ENCODE results near the gene SAG.

The SAG gene

DNA sequence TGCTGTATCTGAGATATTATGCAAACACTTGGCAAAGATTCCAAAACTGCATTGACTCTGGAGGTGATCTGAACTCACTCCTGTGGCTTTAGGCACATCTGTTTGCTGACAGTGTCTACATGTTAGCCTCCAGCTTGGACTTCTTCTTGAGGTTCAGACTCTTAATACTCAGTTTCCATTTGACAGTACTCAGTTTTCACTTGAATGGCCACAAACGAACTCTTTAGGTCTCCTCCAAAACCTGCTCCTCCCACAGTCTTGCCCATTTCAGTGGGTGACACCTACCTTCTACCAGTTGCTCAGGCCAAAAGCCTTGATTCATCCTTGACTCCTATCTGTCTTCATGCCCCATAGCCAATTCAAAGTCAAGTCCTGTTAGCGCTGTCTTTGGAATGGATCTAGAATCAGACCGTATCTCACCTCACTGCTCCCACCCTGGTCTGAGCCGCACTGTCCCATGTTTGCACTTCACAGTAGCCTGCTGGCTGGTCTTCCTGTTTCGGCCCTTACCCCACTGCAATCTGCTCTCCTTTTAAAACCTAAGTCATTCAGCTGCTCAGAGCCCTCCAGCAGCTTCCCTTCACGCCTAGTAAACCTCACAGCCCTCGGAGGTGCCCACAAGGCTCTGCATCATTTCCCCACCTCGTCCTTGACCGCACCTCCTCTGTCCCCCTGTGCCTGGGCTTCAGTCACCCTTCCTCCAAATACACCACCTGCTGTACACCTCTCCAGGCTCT lies 45.6 kb upstream of the SAG start:
- Histone ChIP-seq H3K18ac (ENCODE audit: low read length) (no peak overlapping the region), H4K91ac (ENCODE audit: low read depth, low read length) (no peak overlapping the region), H3K27me3 (ENCODE audit: insufficient read depth, low read length) (no peaks in the 10 kb centered on the region), H2BK120ac (ENCODE audit: insufficient read depth, low read length, poor library complexity) (no peak overlapping the region), H3K9me3 (ENCODE audit: insufficient read depth, low read depth, low read length) (no peaks in the 10 kb centered on the region), H3K14ac (ENCODE audit: low read length) (no peak overlapping the region), H4K12ac (ENCODE audit: low read depth, low read length) (no peak overlapping the region), H2BK12ac (ENCODE audit: low read length) (no peak overlapping the region), H4K8ac (ENCODE audit: low read depth, low read length) (no peak overlapping the region), H3K4ac (ENCODE audit: low read depth, low read length) (no peak overlapping the region), H3K79me1 (ENCODE audit: low read length) (no peaks in the 10 kb centered on the region), H3K4me1 (ENCODE audit: control insufficient read depth in 1 of 2, insufficient read depth in 2 of 2, low read length in 2 of 2) (peaks cover 0 to 3% of the 10 kb centered on the region in 2 experiments), H3K4me3 (ENCODE audit: low read depth, low read length) (no peak overlapping the region), H3K27ac (ENCODE audit: low read depth, low read length) (no peak overlapping the region), H3K36me3 (ENCODE audit: control insufficient read depth in 1 of 2, insufficient read depth in 2 of 2, low read length in 2 of 2) (peaks cover 35 to 60% of the 10 kb centered on the region in 2 experiments), H3K9ac (ENCODE audit: low read length) (no peak overlapping the region), H3K79me2 (ENCODE audit: control insufficient read depth, insufficient read depth, low read length, poor library complexity) (no peaks in the 10 kb centered on the region), H2AFZ (ENCODE audit: insufficient read depth, low read length, poor library complexity) (no peak overlapping the region), H3K4me2 (ENCODE audit: low read length) (no peak overlapping the region), H2AK5ac (ENCODE audit: low read length) (no peak overlapping the region), H2BK5ac (ENCODE audit: low read depth, low read length, poor library complexity) (no peak overlapping the region), H3K23ac (ENCODE audit: low read length) (no peak overlapping the region)
- no peak for DNase-seq
- no CpG with 5 or more reads among the region's 9 CpGs for WGBS (ENCODE audit: extremely low coverage, insufficient coverage, insufficient read length)

DNA sequence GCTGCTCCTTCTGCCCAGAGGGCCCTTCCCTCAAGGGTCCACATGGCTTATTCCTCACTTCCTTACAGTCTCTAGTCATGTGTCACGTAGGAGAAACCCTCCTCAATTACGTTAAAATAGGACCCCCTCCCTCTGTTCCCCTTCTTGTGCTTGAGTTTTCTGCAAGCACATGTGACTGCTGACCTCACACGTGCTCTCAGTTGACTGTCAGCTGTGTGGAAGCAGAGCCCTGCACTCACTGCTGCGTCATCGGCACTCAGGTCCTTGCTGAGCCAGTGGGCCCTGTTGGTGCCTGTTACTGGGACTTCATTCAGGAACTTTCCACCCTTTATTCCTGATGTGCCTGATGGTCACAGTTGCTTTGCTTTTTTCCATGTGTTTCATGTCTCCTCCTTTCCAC lies 45.1 kb upstream of the SAG start:
- Histone ChIP-seq H3K4me2 (ENCODE audit: low read length) (no peak overlapping the region), H3K14ac (ENCODE audit: low read length) (no peak overlapping the region), H2AK5ac (ENCODE audit: low read length) (no peak overlapping the region), H3K4ac (ENCODE audit: low read depth, low read length) (no peak overlapping the region), H3K23ac (ENCODE audit: low read length) (no peak overlapping the region), H2AFZ (ENCODE audit: insufficient read depth, low read length, poor library complexity) (no peak overlapping the region), H3K36me3 (ENCODE audit: control insufficient read depth in 1 of 2, insufficient read depth in 2 of 2, low read length in 2 of 2) (peaks cover 35 to 60% of the 10 kb centered on the region in 2 experiments), H3K79me1 (ENCODE audit: low read length) (no peaks in the 10 kb centered on the region), H3K79me2 (ENCODE audit: control insufficient read depth, insufficient read depth, low read length, poor library complexity) (no peaks in the 10 kb centered on the region), H4K12ac (ENCODE audit: low read depth, low read length) (no peak overlapping the region), H2BK120ac (ENCODE audit: insufficient read depth, low read length, poor library complexity) (no peak overlapping the region), H3K9ac (ENCODE audit: low read length) (no peak overlapping the region), H3K4me1 (ENCODE audit: control insufficient read depth in 1 of 2, insufficient read depth in 2 of 2, low read length in 2 of 2) (peaks cover 0 to 3% of the 10 kb centered on the region in 2 experiments), H3K4me3 (ENCODE audit: low read depth, low read length) (no peak overlapping the region), H3K27ac (ENCODE audit: low read depth, low read length) (no peak overlapping the region), H3K27me3 (ENCODE audit: insufficient read depth, low read length) (no peaks in the 10 kb centered on the region), H4K91ac (ENCODE audit: low read depth, low read length) (no peak overlapping the region), H3K9me3 (ENCODE audit: insufficient read depth, low read depth, low read length) (no peaks in the 10 kb centered on the region), H4K8ac (ENCODE audit: low read depth, low read length) (no peak overlapping the region), H2BK5ac (ENCODE audit: low read depth, low read length, poor library complexity) (no peak overlapping the region), H2BK12ac (ENCODE audit: low read length) (no peak overlapping the region), H3K18ac (ENCODE audit: low read length) (no peak overlapping the region)
- no CpG with 5 or more reads among the region's 5 CpGs for WGBS (ENCODE audit: extremely low coverage, insufficient coverage, insufficient read length)
- DNase-seq, result no peak

DNA sequence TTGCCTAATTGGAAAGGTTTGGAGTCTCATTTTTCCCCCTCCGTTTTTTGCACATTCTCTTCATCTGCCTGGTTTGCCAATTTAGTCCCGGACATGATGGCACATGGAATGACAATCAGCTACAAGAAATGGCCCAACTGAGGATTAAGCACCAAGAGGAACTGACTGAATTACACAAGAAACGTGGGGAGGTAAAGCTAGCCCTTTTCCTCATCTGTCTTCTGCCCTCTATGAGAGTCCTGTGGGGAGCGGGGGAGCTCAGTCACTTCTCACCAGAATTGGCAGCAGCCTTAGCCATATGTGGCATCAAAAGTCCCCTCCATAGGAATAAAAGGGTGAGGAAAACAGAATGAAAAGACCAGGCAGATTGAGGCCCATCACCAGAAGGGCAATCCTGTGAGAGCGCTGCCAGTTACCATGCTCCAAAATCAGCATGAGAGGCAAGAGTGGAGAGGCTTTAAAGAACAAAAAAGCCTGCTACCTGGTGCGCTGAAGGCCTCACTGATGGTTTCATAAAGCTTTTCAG lies 44.5 kb upstream of the SAG start:
- Histone ChIP-seq H3K14ac (ENCODE audit: low read length) (no peak overlapping the region), H2AK5ac (ENCODE audit: low read length) (no peak overlapping the region), H3K27me3 (ENCODE audit: insufficient read depth, low read length) (no peaks in the 10 kb centered on the region), H2BK12ac (ENCODE audit: low read length) (no peak overlapping the region), H4K12ac (ENCODE audit: low read depth, low read length) (no peak overlapping the region), H3K4me3 (ENCODE audit: low read depth, low read length) (no peak overlapping the region), H2AFZ (ENCODE audit: insufficient read depth, low read length, poor library complexity) (no peak overlapping the region), H3K4me1 (ENCODE audit: control insufficient read depth in 1 of 2, insufficient read depth in 2 of 2, low read length in 2 of 2) (peaks cover 0 to 6% of the 10 kb centered on the region in 2 experiments), H3K36me3 (ENCODE audit: control insufficient read depth in 1 of 2, insufficient read depth in 2 of 2, low read length in 2 of 2) (peaks cover 37 to 64% of the 10 kb centered on the region in 2 experiments), H3K27ac (ENCODE audit: low read depth, low read length) (no peak overlapping the region), H2BK120ac (ENCODE audit: insufficient read depth, low read length, poor library complexity) (no peak overlapping the region), H2BK5ac (ENCODE audit: low read depth, low read length, poor library complexity) (no peak overlapping the region), H3K9ac (ENCODE audit: low read length) (no peak overlapping the region), H4K91ac (ENCODE audit: low read depth, low read length) (no peak overlapping the region), H3K4ac (ENCODE audit: low read depth, low read length) (no peak overlapping the region), H3K18ac (ENCODE audit: low read length) (no peak overlapping the region), H3K79me2 (ENCODE audit: control insufficient read depth, insufficient read depth, low read length, poor library complexity) (no peaks in the 10 kb centered on the region), H4K8ac (ENCODE audit: low read depth, low read length) (no peak overlapping the region), H3K9me3 (ENCODE audit: insufficient read depth, low read depth, low read length) (no peaks in the 10 kb centered on the region), H3K23ac (ENCODE audit: low read length) (no peak overlapping the region), H3K79me1 (ENCODE audit: low read length) (no peaks in the 10 kb centered on the region), H3K4me2 (ENCODE audit: low read length) (no peak overlapping the region)
- DNase-seq, result no peak
- no CpG with 5 or more reads among the region's 6 CpGs for WGBS (ENCODE audit: extremely low coverage, insufficient coverage, insufficient read length)

DNA sequence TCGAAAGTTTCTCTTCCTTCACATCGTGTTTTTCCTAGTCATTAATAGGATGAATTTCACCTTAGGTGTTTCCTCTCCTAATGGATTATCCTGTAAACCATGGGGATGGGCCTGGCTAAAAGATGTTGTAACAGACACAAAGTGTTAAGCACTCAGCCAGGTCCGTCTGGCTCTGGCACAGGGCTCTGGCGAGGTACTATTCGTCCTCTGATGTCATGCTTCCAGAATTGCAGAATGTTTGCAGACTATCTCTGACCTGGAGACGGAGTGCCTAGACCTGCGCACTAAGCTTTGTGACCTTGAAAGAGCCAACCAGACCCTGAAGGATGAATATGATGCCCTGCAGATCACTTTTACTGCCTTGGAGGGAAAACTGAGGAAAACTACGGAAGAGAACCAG lies 42.9 kb upstream of the SAG start:
- no peak overlapping the region for H2BK5ac ChIP-seq (ENCODE audit: low read depth, low read length, poor library complexity)
- no peak overlapping the region for H4K8ac ChIP-seq (ENCODE audit: low read depth, low read length)
- no peak overlapping the region for H3K18ac ChIP-seq (ENCODE audit: low read length)
- no CpG with 5 or more reads among the region's 8 CpGs for WGBS (ENCODE audit: extremely low coverage, insufficient coverage, insufficient read length)
- no peak overlapping the region for H3K23ac ChIP-seq (ENCODE audit: low read length)
- H3K27me3 ChIP-seq (ENCODE audit: insufficient read depth, low read length), result no peaks in the 10 kb centered on the region
- peaks cover 0 to 6% of the 10 kb centered on the region in 2 experiments for H3K4me1 ChIP-seq (ENCODE audit: control insufficient read depth in 1 of 2, insufficient read depth in 2 of 2, low read length in 2 of 2)
- DNase-seq, result no peak
- H3K14ac ChIP-seq (ENCODE audit: low read length), result no peak overlapping the region
- no peak overlapping the region for H2BK120ac ChIP-seq (ENCODE audit: insufficient read depth, low read length, poor library complexity)
- H3K4me2 ChIP-seq (ENCODE audit: low read length), result no peak overlapping the region
- no peaks in the 10 kb centered on the region for H3K9me3 ChIP-seq (ENCODE audit: insufficient read depth, low read depth, low read length)
- no peaks in the 10 kb centered on the region for H3K79me2 ChIP-seq (ENCODE audit: control insufficient read depth, insufficient read depth, low read length, poor library complexity)
- H3K36me3 ChIP-seq (ENCODE audit: control insufficient read depth in 1 of 2, insufficient read depth in 2 of 2, low read length in 2 of 2), result peaks cover 37 to 54% of the 10 kb centered on the region in 2 experiments
- no peak overlapping the region for H3K27ac ChIP-seq (ENCODE audit: low read depth, low read length)
- no peak overlapping the region for H2AFZ ChIP-seq (ENCODE audit: insufficient read depth, low read length, poor library complexity)
- no peak overlapping the region for H3K4ac ChIP-seq (ENCODE audit: low read depth, low read length)
- no peak overlapping the region for H3K4me3 ChIP-seq (ENCODE audit: low read depth, low read length)
- no peak overlapping the region for H3K9ac ChIP-seq (ENCODE audit: low read length)
- H2AK5ac ChIP-seq (ENCODE audit: low read length), result no peak overlapping the region
- H2BK12ac ChIP-seq (ENCODE audit: low read length), result no peak overlapping the region
- no peaks in the 10 kb centered on the region for H3K79me1 ChIP-seq (ENCODE audit: low read length)
- no peak overlapping the region for H4K91ac ChIP-seq (ENCODE audit: low read depth, low read length)
- no peak overlapping the region for H4K12ac ChIP-seq (ENCODE audit: low read depth, low read length)
